Breast epithelium (tissue), 4 donors: ENCODE measurements around the gene AGPAT1. TPM values are rescaled to one million over a fixed set of nuclear protein-coding genes. Genes with fewer than 3 reads are reported as not detected.

Source experiments
- DNase-seq, 2 donors: peaks; one replicate each; pipeline ENCODE4 v3.0.0-alpha.2; 2019; ENCODE audit warnings: low spot score in 2 of 2
- H3K27ac ChIP-seq, 2 donors: fragments of 200-600 bp; sonication (generic) in 1 of 2; one replicate each; pipeline ENCODE4 v1.5.1; 2016 to 2019; ENCODE audit warnings: mild to moderate bottlenecking in 1 of 2
- H3K27me3 ChIP-seq, 2 donors: fragments of 200-600 bp; sonication (generic) in 1 of 2; one replicate each; pipeline versions ENCODE4 v1.5.1 to v1.6.0; 2017 to 2019; ENCODE audit warnings: control low read depth in 1 of 2, mild to moderate bottlenecking in 1 of 2
- H3K36me3 ChIP-seq: fragments of 200-600 bp; one replicate; pipeline ENCODE4 v1.5.1; 2019
- H3K4me1 ChIP-seq, 2 donors: fragments of 200-600 bp; sonication (generic); one replicate each; pipeline ENCODE4 v1.5.1; 2016 to 2019; ENCODE audit warnings: control low read depth in 1 of 2
- H3K4me3 ChIP-seq, 3 donors: fragments of 200-600 bp; sonication (generic); 1 replicate in 2 of 3; 2 replicates in 1 of 3; pipeline ENCODE4 v1.5.1; 2016 to 2019; ENCODE audit warnings: mild to moderate bottlenecking in 3 of 3, moderate library complexity in 2 of 3
- H3K9me3 ChIP-seq, 2 donors: fragments of 200-600 bp; sonication (generic) in 1 of 2; one replicate each; pipeline ENCODE4 v1.5.1; 2016 to 2019; ENCODE audit warnings: control low read depth in 1 of 2
- POLR2A ChIP-seq: fragments of 450-650 bp; IDR thresholded peaks from one replicate; pipeline ENCODE4 v1.6.1; 2016; ENCODE audit warnings: antibody characterized with exemption, mild to moderate bottlenecking, moderate library complexity
- POLR2AphosphoS5 ChIP-seq, 3 donors: sonication (generic); formaldehyde crosslinking; IDR thresholded peaks; one replicate each; pipeline ENCODE4 v1.6.1; 2017; ENCODE audit warnings: antibody characterized with exemption in 3 of 3
- intact Hi-C: fragments of 100-400 bp; cut with DNase I; formaldehyde crosslinking; loops from one replicate; pipeline ENCODE4 v1.15.1; 2023; ENCODE audit warnings: low total_unique reads
- total RNA-seq, 3 donors: library from RNA; depleted of rRNA; stranded (reverse); fragments of >200 nt; gene quantifications; one replicate each; pipeline ENCODE4 v1.1.0, GENCODE V29; 2016
- TF ChIP-seq, protein P1 (sequence below), 3 donors: fragments of 450-650 bp; IDR thresholded peaks; one replicate each; pipeline ENCODE4 v1.5.1; 2016 to 2017; ENCODE audit warnings: antibody characterized with exemption in 3 of 3, mild to moderate bottlenecking in 3 of 3, moderate library complexity in 3 of 3

The AGPAT1 gene
- total RNA-seq, 3 donors from 2014 or later: 25.8 to 33.8 (median 30.6) TPM

DNA sequence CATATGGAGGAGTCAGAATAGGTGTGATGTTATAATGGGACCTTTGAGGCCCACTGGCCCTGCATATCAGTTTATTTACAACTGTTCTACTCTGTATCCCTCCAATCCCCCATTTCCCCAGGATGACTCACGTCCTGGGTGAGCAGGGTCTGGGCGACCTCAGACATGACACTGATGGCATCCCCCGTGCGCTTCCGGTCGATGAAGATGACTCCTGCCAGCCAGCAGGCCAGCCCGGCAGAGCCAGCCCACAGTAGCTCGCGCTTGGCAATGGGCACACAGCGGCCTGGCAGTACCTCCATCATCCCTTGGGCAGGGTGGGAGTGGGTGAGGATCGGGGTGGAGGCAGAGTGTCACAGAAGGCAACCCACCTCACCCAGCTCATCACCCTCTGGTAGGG is 5.6 kb downstream of the AGPAT1 start:
- no peaks in the 10 kb centered on the region for H3K27me3 ChIP-seq
- H3K4me3 ChIP-seq: no peak overlapping the region
- H3K36me3 ChIP-seq: no peaks in the 10 kb centered on the region
- intact Hi-C loops: loop anchor here (1.0 kb wide), 1 partner anchor 46 kb away; no protein-coding TSS in a partner anchor
- no peak overlapping the region for H3K27ac ChIP-seq
- TF ChIP-seq, protein P1, sequence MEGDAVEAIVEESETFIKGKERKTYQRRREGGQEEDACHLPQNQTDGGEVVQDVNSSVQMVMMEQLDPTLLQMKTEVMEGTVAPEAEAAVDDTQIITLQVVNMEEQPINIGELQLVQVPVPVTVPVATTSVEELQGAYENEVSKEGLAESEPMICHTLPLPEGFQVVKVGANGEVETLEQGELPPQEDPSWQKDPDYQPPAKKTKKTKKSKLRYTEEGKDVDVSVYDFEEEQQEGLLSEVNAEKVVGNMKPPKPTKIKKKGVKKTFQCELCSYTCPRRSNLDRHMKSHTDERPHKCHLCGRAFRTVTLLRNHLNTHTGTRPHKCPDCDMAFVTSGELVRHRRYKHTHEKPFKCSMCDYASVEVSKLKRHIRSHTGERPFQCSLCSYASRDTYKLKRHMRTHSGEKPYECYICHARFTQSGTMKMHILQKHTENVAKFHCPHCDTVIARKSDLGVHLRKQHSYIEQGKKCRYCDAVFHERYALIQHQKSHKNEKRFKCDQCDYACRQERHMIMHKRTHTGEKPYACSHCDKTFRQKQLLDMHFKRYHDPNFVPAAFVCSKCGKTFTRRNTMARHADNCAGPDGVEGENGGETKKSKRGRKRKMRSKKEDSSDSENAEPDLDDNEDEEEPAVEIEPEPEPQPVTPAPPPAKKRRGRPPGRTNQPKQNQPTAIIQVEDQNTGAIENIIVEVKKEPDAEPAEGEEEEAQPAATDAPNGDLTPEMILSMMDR (IDR thresholded peaks at IDR 0.05): no peak
- TF ChIP-seq POLR2A (no peak), POLR2AphosphoS5 (IDR thresholded peaks at IDR 0.05) (no peak)
- DNase-seq: no peak
- H3K9me3 ChIP-seq: no peaks in the 10 kb centered on the region
- peaks cover 0 to 15% of the 10 kb centered on the region in 2 donors for H3K4me1 ChIP-seq

DNA sequence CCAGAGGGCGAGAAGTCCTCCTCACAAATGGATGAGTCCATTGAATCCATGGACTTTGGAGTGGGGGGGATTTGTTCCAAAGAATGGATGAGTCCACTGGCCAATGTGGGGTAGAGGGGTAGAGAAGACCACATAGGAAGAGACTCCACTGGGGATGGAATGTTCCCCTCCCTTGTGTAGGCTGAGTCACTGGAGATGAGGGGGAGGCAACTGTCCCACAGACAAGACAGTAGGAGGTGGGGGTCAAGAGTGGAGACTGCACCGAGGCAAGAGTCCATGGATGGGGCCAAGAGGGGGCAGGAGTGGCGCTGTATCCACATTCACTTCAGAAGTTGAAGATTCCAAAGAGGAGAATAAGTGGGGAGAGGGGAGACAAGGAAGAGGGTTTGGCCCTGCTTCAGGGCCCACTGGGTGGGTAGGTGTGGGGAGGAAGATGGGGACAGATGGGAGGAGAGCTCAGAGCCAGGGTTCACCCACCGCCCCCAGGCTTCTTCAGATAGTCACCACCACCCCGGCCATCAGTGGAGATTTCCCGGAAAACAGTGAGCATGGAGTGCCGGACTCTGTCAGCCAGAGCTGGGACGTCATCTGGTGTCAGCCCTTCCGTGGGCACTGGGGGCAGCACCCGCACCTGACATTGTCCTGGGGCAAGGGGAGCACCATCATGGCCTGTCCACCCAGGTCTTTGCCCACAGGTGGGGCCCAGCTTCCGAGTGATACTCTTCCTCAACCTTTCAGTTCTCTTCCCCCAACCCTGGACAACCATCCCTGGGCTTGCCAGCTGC is 6.9 kb downstream of the AGPAT1 start:
- Histone ChIP-seq H3K27ac (peak overlapping the region in 1 of 2 donors; percentile 12), H3K36me3 (no peaks in the 10 kb centered on the region), H3K27me3 (no peaks in the 10 kb centered on the region), H3K4me3 (no peak overlapping the region), H3K9me3 (no peaks in the 10 kb centered on the region), H3K4me1 (peaks cover 0 to 6% of the 10 kb centered on the region in 2 donors)
- no peak for DNase-seq
- intact Hi-C loops: loop anchor here (5.0 kb wide), 1 partner anchor 1398 kb away; no protein-coding TSS in a partner anchor
- TF ChIP-seq POLR2A (no peak), POLR2AphosphoS5 (IDR thresholded peaks at IDR 0.05) (no peak)
- TF ChIP-seq, protein P1 (IDR thresholded peaks at IDR 0.05): no peak

DNA sequence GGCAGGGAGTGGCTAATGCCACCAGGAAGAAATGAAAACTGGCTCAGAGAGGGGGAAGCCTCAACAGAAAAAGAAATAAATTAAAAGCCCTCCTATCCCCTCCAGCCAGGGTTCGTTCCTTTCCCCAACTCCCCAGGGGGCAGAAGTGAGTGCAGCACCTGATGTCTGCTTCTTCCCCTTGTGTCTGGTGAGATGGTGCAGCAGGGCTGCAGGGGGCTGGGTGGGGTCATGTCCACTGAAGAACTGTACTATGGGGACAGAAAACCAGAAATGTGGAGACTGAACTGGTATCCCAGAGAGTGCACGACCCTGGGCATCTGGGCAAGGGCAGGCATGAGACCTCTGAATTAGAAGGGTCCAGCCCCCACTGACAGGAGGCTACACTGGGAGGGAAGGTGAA is 7.5 kb downstream of the AGPAT1 start:
- no peaks in the 10 kb centered on the region for H3K36me3 ChIP-seq
- H3K4me3 ChIP-seq: no peak overlapping the region
- H3K9me3 ChIP-seq: no peaks in the 10 kb centered on the region
- DNase-seq: no peak
- TF ChIP-seq POLR2A: no peak
- TF ChIP-seq, protein P1 (IDR thresholded peaks at IDR 0.05): no peak
- TF ChIP-seq POLR2AphosphoS5 (IDR thresholded peaks at IDR 0.05): no peak
- H3K4me1 ChIP-seq: peaks cover 0 to 3% of the 10 kb centered on the region in 2 donors
- H3K27me3 ChIP-seq: no peaks in the 10 kb centered on the region
- intact Hi-C loops: loop anchor here (5.0 kb wide), 1 partner anchor 1399 kb away; no protein-coding TSS in a partner anchor
- H3K27ac ChIP-seq: peak overlapping the region in 1 of 2 donors; percentile 12

DNA sequence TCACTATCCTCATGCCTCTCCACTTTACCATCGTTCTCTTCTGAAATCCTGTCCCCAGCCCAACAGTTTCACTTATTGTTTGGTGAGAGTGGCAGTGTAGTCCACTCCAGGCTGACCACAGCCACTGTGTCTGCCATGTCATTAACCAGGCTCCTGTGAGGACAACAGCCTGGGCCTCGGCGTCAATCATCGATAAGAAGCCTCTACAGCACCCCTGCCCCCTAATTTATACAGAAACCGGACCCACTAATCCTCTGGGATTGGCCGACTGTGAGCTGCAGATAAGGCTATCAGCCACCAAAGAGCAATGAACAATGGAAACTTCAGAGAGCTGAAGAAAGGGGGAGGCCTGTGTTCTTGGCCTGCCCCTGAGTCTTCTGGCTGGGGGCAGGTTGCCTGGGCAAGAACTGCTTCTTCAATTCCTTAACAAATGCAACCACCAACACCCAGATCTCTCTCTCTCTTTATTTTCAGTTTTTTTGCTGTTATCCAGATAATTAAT is 8.1 kb downstream of the AGPAT1 start:
- H3K27me3 ChIP-seq: no peaks in the 10 kb centered on the region
- TF ChIP-seq POLR2A: no peak
- TF ChIP-seq POLR2AphosphoS5 (IDR thresholded peaks at IDR 0.05): no peak
- TF ChIP-seq, protein P1 (IDR thresholded peaks at IDR 0.05): no peak
- intact Hi-C loops: loop anchor here (5.0 kb wide), 1 partner anchor 1399 kb away; no protein-coding TSS in a partner anchor
- no peaks in the 10 kb centered on the region for H3K36me3 ChIP-seq
- H3K4me1 ChIP-seq: no peaks in the 10 kb centered on the region
- DNase-seq: no peak
- H3K4me3 ChIP-seq: no peak overlapping the region
- H3K9me3 ChIP-seq: no peaks in the 10 kb centered on the region
- peak overlapping the region; percentile 18 to 38 for H3K27ac ChIP-seq
